Transverse colon (tissue), 3 donors: Measurements from ENCODE around the gene ACAP2.

Source experiments
- EP300 ChIP-seq: sonication (generic); formaldehyde crosslinking; IDR thresholded peaks from one replicate; pipeline ENCODE4 v1.6.1; 2017; ENCODE audit warnings: antibody characterized with exemption, low read depth
- TF ChIP-seq, protein P1 (sequence below), 5 experiments: fragments of 200-600 bp in 3 of 5; fragments of 450-650 bp in 2 of 5; sonication (generic) in 3 of 5; IDR thresholded peaks; 1 replicate in 2 of 5; 2 replicates in 3 of 5; pipeline ENCODE4 v1.5.1; 2016 to 2017; ENCODE audit warnings: antibody characterized with exemption in 5 of 5, inconsistent platforms in 3 of 5, mild to moderate bottlenecking in 2 of 5, moderate library complexity in 1 of 5

DNA sequence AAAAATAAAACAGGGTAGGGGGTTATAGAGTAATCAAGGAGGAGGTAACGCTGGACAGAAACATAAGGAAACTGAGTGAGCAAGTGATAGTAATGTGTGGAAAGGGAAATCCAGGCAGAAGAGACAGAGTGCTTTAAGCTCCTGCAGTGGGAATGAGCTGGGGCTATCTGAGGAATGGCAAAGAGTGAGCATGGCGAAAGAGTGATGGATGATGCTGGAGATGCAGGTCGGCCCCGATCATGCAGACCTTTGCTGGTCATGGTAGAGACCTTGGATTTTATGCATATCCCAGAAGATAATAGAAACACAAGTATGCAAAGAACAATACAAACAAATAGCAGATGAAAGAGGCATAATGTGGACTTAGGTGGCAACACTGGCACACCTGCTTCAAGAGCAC lies 26.0 kb upstream of the ACAP2 start:
- no peak for TF ChIP-seq EP300
- TF ChIP-seq, protein P1, sequence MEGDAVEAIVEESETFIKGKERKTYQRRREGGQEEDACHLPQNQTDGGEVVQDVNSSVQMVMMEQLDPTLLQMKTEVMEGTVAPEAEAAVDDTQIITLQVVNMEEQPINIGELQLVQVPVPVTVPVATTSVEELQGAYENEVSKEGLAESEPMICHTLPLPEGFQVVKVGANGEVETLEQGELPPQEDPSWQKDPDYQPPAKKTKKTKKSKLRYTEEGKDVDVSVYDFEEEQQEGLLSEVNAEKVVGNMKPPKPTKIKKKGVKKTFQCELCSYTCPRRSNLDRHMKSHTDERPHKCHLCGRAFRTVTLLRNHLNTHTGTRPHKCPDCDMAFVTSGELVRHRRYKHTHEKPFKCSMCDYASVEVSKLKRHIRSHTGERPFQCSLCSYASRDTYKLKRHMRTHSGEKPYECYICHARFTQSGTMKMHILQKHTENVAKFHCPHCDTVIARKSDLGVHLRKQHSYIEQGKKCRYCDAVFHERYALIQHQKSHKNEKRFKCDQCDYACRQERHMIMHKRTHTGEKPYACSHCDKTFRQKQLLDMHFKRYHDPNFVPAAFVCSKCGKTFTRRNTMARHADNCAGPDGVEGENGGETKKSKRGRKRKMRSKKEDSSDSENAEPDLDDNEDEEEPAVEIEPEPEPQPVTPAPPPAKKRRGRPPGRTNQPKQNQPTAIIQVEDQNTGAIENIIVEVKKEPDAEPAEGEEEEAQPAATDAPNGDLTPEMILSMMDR (IDR thresholded peaks at IDR 0.05), result no peak
